ENCODE results near the gene RTN4R.
A peak's percentile ranks its signal among the peaks of the same experiment; 100 is the strongest.
"Not testable (repeated sequence)": the region's sequence is repeated elsewhere in the genome, so short reads cannot be mapped to it uniquely, and the experiment has no call there.

Gene RTN4R

DNA sequence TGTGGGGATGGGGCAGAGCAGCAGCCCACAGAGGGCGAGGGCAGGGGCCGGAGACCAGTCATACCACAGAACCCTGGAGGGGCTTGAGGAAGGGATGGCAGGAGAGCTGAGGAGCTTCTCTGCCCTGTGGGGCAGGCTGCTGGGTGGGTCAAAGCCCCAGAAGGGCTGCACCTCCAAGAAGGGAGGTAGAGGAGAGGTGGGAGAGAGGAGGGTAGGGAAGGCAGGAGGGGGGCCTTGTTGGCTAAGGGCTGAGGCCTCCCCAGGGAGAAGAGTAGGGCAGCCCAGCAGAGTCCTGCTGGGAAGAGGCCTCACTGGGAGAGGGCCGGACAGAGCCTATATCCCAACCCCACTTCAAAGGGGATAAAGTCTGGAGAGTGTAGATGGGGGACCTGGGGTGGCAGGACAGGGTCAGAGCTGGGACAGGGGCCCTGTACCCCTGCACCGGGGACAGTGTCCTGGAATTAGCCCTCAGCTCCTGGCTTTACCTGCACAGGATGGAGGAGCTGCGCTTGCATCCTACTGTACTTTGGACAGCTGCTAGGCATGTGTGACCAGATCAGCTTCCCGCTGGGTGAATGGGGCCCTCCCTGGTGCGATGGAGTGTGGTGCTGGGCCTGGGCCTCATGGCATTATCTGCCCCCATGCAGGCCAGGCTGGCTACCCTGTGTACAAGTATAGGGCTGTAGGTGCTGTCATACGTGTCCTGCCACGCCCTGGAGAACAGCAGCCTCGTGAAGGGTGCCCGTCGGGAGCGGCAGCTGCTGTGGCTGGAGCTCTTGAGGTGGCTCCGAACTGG lies 44.5 kb upstream of the RTN4R start (continued):
- TF ChIP-seq ZIC2 (tag by site-specific recombination; IDR thresholded peaks at IDR 0.05) = peak; percentile 71
- no peak for TF ChIP-seq ZNF174 (tag by site-specific recombination; IDR thresholded peaks at IDR 0.05)

DNA sequence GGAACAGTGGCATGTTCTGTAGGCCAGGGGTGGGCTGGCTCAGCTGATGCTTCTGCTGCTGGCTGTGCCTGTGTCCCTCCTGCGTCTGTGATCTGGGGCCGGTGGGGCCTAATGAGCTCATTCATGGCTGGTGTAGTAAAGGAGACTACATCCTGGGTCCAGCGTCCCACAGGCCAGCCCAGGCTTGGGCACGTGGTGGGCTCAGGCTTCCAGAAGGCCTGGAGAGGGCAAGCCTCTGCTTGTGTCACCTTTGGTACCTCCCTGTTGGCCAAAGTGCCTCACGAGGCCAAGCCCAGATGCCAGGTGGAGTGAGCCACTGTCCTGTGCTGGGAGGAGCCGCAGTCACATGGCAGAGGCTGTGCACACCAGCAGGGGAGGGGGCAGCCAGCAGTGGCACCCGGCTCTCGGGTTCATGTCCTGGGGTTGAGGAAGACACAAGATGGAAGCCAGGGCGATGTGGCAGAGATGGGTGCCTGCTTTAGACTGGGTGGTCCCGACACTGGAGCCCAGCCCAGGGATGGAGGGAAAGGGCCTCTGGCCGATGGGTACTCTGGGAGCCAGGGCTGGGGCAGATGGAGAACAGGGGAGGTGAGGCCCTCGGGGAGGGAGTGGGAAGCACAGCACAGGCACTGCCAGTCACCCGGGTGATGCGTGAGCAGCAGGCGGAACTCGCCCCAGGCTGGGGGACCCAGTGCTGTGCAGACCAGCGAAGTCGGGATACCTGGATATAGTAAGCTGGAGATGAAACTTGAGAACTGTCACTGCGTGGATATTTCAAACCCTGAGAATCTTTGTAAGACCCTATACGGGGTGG lies 43.3 kb upstream of the RTN4R start:
- H3K9me3 ChIP-seq (ENCODE audit: control insufficient read depth, insufficient read depth, low read depth, low read length); H3K4me1 ChIP-seq (ENCODE audit: control insufficient read depth, insufficient read depth, low read length); H3K4me3 ChIP-seq (ENCODE audit: low read depth, low read length); H3K27ac ChIP-seq (ENCODE audit: extremely low read depth, low read depth, low read length): not testable (repeated sequence)
- POLR2A ChIA-PET = interaction anchor here (0.7 kb wide), 1 partner anchor 8 kb away, joined by 3 read pairs; the partner anchor contains the start of gene DGCR6L
- CTCF ChIA-PET = interaction anchor here (0.5 to 1.7 kb wide), 3 partner anchors 10 to 157 kb away, joined by 3 to 5 read pairs (median 4); no protein-coding TSS in a partner anchor
- peaks cover 0 to 14% of the 10 kb centered on the region in 2 experiments; a peak in 1 of 3 replicates for H3K36me3 ChIP-seq (ENCODE audit: control insufficient read depth in 2 of 2, insufficient read depth in 1 of 2, low read length in 2 of 2)

DNA sequence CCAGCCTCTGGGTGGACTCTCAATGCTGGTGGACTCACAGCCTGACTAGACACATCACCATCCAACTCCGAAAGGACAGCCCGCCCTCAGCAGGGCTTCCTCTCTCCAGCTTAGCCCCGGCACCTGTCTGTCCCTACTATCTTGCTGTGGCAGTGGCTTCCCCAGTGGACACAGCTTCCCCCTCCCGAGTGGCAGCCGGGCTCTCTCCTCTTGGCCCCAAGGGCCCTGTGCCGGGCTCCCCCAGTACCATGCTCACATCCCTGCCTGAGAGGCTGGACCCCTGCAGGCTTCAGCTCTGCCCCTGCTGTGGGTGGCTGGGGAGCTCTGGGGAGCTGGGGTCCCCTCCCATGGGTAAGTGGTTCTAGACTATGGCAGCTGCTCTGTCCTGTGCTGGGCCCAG lies 42.7 kb upstream of the RTN4R start:
- CTCF ChIA-PET; H3K9me3 ChIP-seq (ENCODE audit: control insufficient read depth, insufficient read depth, low read depth, low read length); H3K4me1 ChIP-seq (ENCODE audit: control insufficient read depth, insufficient read depth, low read length); H3K4me3 ChIP-seq (ENCODE audit: low read depth, low read length); H3K27ac ChIP-seq (ENCODE audit: extremely low read depth, low read depth, low read length): not testable (repeated sequence)
- POLR2A ChIA-PET = interaction anchor here (0.7 kb wide), 1 partner anchor 9 kb away, joined by 3 read pairs; the partner anchor contains the start of gene DGCR6L
- peaks cover 0 to 14% of the 10 kb centered on the region in 2 experiments; a peak in 1 of 3 replicates for H3K36me3 ChIP-seq (ENCODE audit: control insufficient read depth in 2 of 2, insufficient read depth in 1 of 2, low read length in 2 of 2)

DNA sequence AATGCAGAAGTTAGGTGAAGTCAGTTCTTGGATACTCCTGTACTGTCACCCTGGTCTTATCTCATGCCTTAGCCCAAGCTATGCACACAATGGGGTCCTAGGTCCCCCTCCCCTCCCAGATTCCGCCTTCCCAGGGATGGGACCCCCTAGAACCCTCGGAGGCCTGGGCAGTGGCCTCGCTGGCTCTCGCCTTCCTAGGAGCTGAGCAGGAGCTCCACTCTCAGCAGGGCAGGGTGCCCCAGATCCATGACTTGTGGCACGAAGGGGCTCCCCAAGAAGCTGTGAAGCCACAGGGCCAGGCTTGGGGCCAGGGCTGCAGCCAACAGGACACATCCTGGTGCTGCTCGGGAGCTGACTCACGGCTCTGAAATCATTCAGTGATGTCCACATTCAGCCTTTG lies 42.1 kb upstream of the RTN4R start:
- H3K36me3 ChIP-seq (ENCODE audit: control insufficient read depth in 2 of 2, insufficient read depth in 1 of 2, low read length in 2 of 2); H3K9me3 ChIP-seq (ENCODE audit: control insufficient read depth, insufficient read depth, low read depth, low read length); H3K27ac ChIP-seq (ENCODE audit: extremely low read depth, low read depth, low read length); CTCF ChIA-PET; H3K4me3 ChIP-seq (ENCODE audit: low read depth, low read length); H3K4me1 ChIP-seq (ENCODE audit: control insufficient read depth, insufficient read depth, low read length); POLR2A ChIA-PET: not testable (repeated sequence)

DNA sequence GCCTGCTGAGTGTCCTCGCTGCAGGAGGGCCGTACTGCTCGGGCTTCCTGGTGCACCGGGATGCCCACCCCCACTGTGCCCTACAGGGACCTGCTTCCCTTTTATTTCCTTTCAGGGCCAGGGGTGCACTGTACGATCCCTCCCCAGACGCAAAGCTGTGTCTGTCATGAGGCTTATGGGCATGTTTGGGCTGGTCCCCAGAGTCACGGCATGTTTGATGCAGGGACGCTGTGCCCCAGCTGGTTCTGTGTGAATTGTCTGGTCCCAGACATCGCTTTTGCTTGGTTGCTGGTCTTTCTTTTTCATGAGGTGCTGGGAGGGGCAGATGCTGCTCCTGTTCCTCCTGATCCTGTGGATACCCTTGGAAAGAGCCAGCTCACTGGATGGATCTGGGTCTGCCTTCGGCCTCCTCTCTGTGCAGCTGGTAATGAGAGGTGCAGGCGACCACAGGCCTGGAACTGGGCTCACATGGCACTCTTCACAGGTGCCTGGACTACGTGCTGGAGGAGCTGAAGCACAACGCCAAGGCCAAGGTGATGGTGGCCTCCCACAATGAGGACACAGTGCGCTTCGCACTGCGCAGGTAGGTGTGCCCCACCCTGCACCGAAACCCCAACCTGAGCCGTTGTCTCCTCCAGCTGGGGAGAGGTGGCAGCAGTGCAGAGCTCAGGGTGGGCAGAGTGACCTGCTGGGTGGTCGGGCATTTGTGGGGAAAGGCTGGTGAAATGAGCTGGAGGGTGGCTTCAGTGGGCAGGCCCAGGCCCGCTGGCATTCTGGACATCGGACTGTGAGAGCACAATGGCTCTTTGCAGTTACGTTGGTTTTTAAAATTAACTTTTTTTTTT lies 40.9 kb upstream of the RTN4R start:
- H3K9me3 ChIP-seq (ENCODE audit: control insufficient read depth, insufficient read depth, low read depth, low read length); POLR2A ChIA-PET; H3K4me1 ChIP-seq (ENCODE audit: control insufficient read depth, insufficient read depth, low read length); H3K36me3 ChIP-seq (ENCODE audit: control insufficient read depth in 2 of 2, insufficient read depth in 1 of 2, low read length in 2 of 2); H3K27ac ChIP-seq (ENCODE audit: extremely low read depth, low read depth, low read length); H3K4me3 ChIP-seq (ENCODE audit: low read depth, low read length): not testable (repeated sequence)
- peak; percentile 39; the same call in 1 of the 2 replicates for TF ChIP-seq ZIC2 (tag by site-specific recombination; IDR thresholded peaks at IDR 0.05)
- CTCF ChIA-PET = interaction anchor here (1.4 kb wide), 1 partner anchor 9 kb away, joined by 3 read pairs; no protein-coding TSS in a partner anchor

DNA sequence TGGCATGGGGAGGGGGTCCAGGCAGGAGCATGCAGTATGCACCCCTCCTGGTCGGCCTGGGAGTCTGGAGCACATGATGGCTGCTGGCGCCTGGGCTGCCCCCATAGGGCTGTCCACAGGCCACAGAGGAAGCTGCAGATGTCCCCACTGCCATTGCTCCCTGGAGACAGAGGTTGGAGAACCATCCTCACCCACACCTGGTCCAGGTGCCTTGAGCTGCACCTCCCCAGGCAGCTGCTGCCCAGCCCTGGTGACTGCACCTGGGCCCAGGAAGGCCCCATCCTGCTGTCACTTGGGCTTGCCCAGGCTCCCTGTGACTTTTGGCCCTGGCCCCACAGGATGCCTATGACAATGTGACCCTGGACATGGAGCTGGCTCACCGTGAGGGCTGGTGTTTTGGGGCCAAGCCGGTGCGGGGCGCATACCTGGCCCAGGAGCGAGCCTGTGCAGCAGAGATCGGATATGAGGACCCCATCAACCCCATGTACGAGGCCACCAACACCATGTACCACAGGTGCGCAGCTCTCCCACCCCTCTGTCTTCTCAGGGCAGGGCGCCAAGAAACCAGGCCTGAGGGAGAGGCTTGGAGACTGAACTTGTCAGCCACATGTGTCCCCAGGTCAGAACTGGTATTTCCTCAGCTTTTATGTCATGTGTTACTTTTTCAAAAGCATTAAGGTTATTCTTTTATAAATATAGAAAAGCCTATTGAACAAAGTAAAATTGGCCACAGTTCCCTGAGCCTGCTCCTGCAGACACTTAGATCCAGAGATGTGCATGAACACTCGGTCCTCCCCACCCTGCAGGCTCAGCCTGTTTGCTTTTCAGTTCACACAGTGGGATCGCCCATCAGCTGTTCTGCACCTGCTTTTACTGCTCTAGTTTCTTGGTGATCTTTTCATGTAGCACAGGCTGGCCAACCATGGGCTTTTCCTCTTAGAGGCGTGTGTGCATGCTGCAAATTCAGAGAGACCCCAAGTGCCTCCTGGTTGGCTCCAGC lies 39.6 kb upstream of the RTN4R start:
- CTCF ChIA-PET; H3K36me3 ChIP-seq (ENCODE audit: control insufficient read depth in 2 of 2, insufficient read depth in 1 of 2, low read length in 2 of 2); H3K4me1 ChIP-seq (ENCODE audit: control insufficient read depth, insufficient read depth, low read length); H3K4me3 ChIP-seq (ENCODE audit: low read depth, low read length); H3K27ac ChIP-seq (ENCODE audit: extremely low read depth, low read depth, low read length); H3K9me3 ChIP-seq (ENCODE audit: control insufficient read depth, insufficient read depth, low read depth, low read length): not testable (repeated sequence)
- POLR2A ChIA-PET = interaction anchor here (1.1 kb wide), 1 partner anchor 12 kb away, joined by 3 read pairs; the partner anchor contains the start of gene DGCR6L

DNA sequence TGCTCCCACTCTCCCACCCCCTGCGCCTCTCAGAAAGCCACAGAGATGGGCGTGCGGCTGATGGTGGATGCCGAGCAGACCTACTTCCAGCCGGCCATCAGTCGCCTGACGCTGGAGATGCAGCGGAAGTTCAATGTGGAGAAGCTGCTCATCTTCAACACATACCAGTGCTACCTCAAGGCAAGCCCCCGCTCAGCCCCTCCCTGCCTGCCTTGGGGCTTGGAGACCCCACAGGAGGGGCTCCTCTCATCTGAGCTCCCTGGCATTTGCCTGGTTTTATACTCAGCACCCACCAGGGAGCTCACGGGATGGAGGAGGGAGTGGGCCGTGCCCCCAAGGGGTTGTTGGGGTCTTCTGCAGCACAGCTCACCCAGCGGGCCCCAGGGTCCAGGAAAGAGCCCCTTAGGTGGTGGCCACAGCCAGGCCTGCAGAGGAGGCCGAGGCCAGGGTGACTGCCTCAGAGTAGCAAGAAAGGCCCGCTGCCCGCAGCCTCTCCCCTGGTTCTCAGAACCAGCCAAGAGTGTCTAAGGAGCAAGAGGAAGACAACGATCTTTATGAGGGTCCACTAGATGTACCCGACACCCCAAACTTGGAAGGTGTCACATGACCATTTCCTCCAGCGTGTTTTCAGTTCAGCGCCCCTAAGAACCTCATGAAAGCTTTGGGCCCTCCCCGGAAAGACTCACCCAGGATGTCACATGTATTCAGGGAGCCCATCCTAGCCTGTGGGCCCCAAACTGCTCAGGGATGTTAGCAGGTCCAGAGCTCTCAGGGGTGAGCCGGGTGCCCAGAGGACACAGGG lies 38.7 kb upstream of the RTN4R start:
- POLR2A ChIA-PET = interaction anchor here (0.6 to 1.1 kb wide), 2 partner anchors 13 to 223 kb away, joined by 3 read pairs; partner anchors contain the start of gene DGCR6L
- H3K4me1 ChIP-seq (ENCODE audit: control insufficient read depth, insufficient read depth, low read length); H3K9me3 ChIP-seq (ENCODE audit: control insufficient read depth, insufficient read depth, low read depth, low read length); H3K4me3 ChIP-seq (ENCODE audit: low read depth, low read length); H3K36me3 ChIP-seq (ENCODE audit: control insufficient read depth in 2 of 2, insufficient read depth in 1 of 2, low read length in 2 of 2); H3K27ac ChIP-seq (ENCODE audit: extremely low read depth, low read depth, low read length): not testable (repeated sequence)
- CTCF ChIA-PET = interaction anchor here (1.6 kb wide), 1 partner anchor 12 kb away, joined by 13 read pairs; the partner anchor contains the start of gene DGCR6L

Data from HEK293 (cell line).